DMS79 (cell line): Measurements from ENCODE around the gene CTSW.

Experiments used
- DNase-seq: peaks from one replicate; lab custom pipeline; 2025; lab: John Stamatoyannopoulos, UW

Gene CTSW

DNA sequence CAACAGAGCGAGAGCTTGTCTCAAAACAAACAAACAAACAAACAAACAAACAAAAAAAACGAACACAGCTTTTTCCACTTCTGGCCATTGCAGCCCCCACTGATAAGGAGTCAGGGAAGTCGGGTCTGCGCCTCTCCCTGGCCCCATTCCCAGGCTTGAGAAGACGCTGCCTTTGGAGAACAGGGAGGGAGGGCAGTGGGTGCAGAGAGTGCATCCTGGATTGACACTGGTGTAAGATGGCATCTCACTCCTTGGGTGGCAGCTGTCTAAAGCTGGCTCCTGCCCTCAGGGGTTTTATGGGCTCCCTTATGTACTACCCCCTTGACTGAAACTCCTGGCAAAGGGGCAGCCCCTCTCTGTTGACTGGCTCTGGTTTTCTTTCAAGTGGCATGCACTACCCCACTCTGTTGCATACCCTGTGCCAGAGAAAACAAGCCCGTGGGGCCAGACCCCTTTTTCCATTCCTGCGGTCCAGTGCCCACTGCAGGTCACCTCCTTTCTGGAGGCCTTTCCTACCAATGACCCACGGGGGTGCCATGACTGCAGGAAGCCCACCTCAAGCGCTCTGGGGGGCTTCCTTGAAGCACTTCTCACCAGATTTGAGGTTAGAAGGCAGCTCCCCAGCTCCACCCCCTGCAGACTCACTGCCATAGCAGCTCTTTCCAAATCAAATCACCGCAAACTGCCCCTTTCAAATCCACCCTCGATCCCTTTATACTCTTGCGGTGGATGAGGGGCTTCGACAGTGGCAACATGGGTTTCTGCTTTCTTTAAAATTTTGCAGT lies 52.3 kb downstream of the CTSW start:
- no peak for DNase-seq

DNA sequence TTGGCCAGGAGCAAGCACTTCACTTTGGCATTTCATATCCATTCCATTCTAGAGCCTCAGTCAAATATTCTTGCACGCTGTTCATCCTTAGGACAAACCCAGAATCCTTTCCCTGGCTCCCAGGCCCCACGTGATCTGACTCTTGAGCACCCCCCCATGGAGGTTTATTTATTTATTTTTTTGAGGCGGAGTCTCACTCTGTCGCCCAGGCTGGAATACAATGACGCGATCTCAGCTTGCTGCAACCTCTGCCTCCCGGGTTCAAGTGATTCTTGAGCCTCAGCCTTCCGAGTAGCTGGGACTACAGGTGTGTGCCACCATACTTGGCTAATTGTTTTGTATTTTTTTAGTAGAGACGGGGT lies 52.9 kb downstream of the CTSW start:
- no peak for DNase-seq
